CD1c-positive myeloid dendritic cell (primary cell): Measurements from ENCODE around the gene AK1.
"Not testable (repeated sequence)": the region's sequence is repeated elsewhere in the genome, so short reads cannot be mapped to it uniquely, and the experiment has no call there.

Experiments
- DNase-seq: peaks from one replicate; pipeline ENCODE4 v3.0.0-alpha.2; 2016; ENCODE audit errors: extremely low spot score

The AK1 gene

GRCh38 chr9:127848756-127849504 lies 28.5 kb downstream of the AK1 start:
- DNase-seq = peak; percentile 0

- peak; percentile 0 for DNase-seq
Measured at GRCh38 chr9:127847833-127848755, 29.4 kb downstream of the AK1 start.

- peak; percentile 7 for DNase-seq
Measured at GRCh38 chr9:127847178-127847510, 30.3 kb downstream of the AK1 start.

GRCh38 chr9:127846443-127847177 lies 30.9 kb downstream of the AK1 start:
- DNase-seq = peak; percentile 1

GRCh38 chr9:127845619-127846018 lies 31.9 kb downstream of the AK1 start:
- not testable (repeated sequence) for DNase-seq

GRCh38 chr9:127844821-127845359 lies 32.6 kb downstream of the AK1 start:
- DNase-seq = no peak

GRCh38 chr9:127841087-127841835 lies 36.2 kb downstream of the AK1 start:
- DNase-seq = peak; percentile 0

- peak; percentile 95 for DNase-seq
Measured at GRCh38 chr9:127838375-127839078, 38.9 kb downstream of the AK1 start.

GRCh38 chr9:127837346-127837745 lies 40.1 kb downstream of the AK1 start:
- no peak for DNase-seq

- peak; percentile 59 for DNase-seq
Measured at GRCh38 chr9:127836561-127836960, 40.9 kb downstream of the AK1 start.

- DNase-seq = peak; percentile 92
Measured at GRCh38 chr9:127835991-127836516, 41.4 kb downstream of the AK1 start.

GRCh38 chr9:127833555-127833954 lies 43.9 kb downstream of the AK1 start:
- DNase-seq = peak; percentile 95

GRCh38 chr9:127832248-127832647 lies 45.2 kb downstream of the AK1 start:
- no peak for DNase-seq

- no peak for DNase-seq
Measured at GRCh38 chr9:127829205-127829906, 48.1 kb downstream of the AK1 start.

GRCh38 chr9:127828262-127829031 lies 49.0 kb downstream of the AK1 start:
- peak; percentile 59 for DNase-seq

- DNase-seq = no peak
Measured at GRCh38 chr9:127826253-127826913, 51.1 kb downstream of the AK1 start.

- no peak for DNase-seq
Measured at GRCh38 chr9:127825319-127826051, 52.0 kb downstream of the AK1 start.

GRCh38 chr9:127822108-127822507 lies 55.4 kb downstream of the AK1 start:
- DNase-seq = no peak
